Measurements from ENCODE around the gene EXOSC7.
A peak's percentile ranks its signal among the peaks of the same experiment; 100 is the strongest.

Gene EXOSC7

DNA sequence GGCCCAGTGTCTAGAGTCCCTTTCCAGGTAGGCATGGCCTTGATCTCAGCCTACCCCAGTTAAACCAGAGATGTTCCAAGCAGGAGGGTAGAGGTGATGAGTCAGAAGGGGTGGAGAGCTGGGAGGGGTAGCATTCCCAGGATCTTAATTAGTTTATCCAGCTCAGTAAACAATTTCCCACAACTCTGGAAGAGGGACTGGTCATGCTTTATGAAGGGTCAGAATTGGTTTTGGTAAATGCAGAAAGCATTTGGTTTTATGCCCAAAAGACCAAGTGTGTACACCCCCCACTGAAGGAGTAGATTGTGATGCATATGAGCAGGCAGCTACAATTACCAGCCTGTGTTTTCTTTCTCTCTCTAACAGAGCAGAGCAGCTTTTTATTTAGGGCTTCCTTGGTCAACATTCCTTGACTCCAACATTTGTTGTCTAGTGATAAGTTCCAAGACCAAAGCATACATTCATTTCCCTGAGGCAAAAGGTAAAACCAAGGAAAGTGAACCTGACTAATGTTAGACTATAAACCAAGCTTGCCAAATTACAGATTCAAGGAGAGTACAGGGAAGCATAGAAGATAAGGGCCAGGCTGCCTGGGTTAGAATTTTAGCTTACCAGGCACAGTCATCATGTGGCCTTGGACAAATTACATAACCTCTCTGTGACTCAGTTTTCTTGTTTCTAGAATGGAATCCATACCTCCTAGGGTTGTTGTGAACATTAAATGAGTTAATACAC, 17.6 kb downstream of the EXOSC7 start:
- FAIRE-seq: no peak

DNA sequence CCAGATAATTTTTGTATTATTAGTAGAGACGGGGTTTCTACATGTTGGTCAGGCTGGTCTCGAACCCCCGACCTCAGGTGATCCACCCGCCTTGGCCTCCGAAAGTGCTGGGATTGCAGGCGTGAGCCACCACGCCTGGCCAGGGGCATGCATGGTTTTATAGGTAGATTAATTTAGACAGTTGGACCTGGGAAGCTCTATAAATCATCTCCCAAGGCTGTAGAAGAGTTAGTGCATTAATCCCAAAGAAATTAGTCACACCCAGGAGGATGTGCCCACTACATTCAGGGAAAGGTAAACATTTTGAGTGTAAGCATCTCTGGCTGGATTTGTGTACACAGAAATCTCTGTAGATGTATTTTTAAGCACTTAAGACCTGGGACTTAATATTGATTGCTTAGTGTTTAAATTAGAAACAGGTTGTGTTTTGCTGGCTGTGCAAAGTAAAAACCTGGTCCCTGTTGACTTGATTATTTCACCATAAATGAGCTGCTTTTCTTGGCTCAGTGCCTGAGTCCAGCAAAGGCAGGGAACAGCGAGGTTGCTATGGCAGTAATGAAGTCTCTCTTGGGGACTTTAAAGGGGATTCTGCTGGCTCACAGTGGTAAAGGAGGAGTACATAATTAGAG, 19.2 kb downstream of the EXOSC7 start:
- FAIRE-seq: peak; percentile 100

DNA sequence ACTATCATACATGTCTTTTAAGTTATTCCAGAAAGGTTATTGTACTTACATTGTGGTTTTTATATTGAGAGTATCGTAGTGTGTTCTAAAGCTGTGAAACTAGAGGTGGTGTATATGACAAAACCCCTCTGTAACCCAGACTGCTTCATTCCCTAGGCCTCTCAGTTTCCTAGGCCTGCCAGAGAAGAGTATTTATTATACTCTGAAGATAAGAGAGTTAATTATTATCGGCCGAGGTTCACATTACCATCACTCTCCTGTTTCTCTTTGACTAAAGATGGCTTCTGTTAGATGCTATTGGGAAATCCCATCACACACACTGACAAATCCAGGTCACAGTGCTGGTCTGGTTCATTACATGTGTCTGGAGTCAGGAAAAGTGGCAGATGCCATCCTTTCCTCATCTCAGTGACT, 20.5 kb downstream of the EXOSC7 start:
- no peak for FAIRE-seq

DNA sequence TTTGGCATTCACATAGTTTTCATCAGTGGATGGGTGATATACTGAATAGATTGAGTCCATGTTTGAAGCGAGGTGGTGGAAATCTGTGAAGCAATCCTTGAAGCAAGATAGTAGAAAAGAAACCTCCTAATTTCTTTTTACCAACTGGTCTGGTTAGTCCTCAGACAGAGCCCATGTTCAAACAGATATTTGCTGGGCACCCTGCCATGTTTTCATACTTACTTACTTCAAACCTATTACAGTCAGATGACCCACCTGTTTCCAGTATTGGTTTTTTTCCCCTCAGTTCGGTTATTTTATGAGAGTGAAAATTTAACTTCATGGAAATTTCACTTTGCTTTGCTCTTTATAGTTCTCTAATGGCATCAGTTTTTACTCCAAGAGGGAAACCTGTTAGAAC, 23.7 kb downstream of the EXOSC7 start:
- peak; percentile 91 for FAIRE-seq

DNA sequence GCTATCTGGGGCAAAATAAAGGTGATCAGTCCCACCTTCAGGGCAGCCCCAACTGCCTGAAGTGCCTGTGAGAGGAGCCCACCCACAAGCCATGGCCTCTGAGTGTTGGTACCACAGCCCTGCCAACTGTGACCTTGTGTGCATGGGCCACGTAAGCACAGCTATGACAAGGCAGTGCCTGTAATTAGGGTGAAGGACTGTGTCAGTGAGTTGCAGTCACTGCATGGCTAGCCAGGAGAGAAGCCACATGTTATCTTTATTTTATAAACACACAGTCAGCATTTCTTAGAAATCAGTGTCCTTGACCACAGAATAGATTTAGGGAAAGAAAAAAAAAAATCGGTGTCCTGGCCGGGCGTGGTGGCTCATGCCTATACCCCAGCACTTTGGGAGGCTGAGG, 24.8 kb downstream of the EXOSC7 start:
- FAIRE-seq: no peak

DNA sequence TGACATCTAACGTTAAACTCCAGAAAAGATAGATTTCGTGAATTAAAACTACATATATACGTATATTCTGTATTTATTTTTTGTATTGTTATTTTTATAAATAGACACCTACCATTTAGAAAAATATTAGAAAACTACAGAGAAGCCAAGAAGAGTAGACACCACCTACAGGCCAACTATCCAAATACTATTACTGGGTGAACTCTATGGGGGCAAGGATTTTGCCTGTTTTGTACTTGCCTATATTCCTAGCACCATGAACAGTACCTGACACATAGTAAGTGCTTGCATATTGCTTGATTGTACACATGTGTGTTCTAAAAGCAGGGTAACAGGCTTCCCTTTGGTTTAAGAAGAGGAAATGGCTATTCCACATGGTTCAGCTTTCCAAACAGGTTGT, 25.7 kb downstream of the EXOSC7 start:
- no peak for FAIRE-seq

DNA sequence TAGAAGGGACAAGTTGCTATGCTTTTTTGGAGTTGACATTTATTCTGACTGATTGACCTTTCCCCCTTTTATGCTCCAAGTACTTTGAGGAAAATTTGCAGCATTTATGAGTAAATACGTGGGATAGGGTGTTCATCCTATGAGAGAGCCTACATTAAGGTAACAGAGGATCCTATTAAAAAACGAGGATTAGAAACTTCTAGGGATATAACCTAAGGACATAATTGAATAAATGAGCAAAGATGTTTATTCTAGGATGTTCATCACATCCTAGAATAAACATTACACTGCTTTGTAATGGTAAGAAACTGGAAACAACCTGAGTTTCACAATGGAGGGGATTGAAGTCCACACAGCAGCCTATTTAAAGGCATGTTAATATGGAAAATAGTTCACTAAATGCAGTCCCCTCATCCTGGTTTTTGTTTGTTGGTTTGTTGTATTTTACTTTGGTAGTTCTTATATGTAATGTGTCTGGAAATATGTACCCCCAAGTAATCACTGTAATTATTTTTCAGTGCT, 26.2 kb downstream of the EXOSC7 start:
- no peak for FAIRE-seq

DNA sequence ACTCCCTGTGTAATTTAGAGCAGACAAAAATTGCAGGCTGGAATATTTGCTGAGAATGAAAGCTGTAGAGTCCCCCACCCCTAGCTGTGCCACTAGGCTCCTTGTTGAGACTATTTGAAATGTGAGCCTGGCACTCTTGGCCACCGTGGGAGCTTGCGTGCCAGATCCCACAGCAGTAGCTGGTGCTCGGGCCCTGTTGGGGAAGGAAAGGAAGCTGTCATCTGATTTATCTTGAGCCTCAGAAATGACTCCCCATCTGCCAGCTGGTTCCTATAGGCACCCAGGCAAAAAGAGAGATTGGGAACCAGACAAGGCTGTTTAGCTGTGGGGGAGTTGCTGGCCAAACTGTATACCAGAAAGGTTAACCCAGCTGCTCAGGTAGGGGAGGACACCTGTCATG, 26.7 kb downstream of the EXOSC7 start:
- no peak for FAIRE-seq

DNA sequence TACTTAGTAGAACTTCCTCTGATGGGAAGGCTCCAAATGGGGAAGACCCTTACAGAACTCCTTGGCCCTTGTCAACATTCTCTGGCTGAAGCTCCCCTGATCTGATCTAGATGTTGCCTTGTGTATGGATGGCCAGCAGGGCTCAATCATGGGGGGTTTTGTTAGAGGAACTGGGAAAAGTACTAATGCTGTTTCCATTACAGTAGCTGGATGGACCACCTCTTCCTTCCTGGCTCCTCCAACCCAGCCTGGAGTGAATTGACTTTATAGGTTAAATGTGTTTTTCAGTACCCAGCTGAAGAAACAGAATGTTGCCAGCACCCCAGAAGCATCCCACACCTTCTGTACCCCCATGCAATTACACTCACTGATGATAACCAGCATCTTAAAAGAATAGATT, 27.4 kb downstream of the EXOSC7 start:
- no peak for FAIRE-seq

DNA sequence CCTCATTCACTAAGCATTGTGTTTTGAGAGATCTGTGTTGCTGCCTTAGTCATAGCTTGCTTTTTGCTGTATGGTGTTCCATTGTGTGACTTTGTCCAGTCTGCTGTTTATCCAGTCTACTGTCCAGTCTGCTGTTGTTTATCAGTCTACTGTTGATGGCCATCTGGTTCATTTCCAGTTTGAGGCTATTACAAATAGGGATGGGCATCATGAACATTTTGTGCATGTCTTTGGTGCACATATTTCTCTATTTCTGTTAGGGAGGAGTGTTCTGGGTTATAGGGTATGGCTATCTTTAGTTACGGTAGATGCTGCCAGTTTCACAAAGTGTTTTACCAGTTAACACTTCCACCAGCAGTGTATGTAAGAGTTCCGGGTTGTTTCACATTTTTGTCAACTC, 27.8 kb downstream of the EXOSC7 start:
- no peak for FAIRE-seq

DNA sequence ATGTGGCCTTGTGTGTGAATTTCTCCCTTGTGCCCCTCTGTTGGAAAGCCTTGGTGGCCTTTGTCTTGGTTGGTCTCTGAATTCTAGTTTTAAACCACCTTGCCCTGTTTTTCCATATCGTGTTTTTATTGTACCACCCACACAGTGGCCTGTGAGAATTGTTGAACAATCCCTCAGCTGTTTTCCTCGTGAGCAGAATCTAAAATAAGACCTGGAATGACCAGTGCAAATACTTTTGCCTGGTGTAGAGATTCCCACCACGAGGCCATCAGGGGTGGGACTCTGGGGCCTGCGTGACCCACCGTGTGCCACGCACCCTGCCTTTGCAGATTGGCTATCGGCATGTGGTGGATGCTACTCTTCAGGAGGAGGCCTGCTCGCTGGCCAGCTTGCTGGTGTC, 31.0 kb downstream of the EXOSC7 start:
- FAIRE-seq: no peak

DNA sequence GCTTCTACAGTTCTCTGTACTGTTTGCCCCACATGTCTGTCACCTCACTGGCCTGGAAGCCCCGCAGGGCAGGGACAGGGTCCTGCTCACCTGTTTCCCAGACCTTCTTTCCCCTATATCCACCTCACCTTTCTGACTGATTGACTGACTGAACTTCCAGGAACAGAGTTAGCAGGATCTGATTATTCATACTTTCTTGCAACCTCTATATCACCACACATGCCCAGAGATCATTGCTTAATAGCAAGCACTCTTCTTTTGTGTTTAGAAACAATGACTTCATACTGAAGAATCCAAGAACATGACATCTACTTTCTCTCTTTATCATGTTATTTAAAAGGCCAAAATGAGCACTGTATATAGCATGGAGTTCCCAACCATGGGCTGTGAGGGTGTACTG, 32.1 kb downstream of the EXOSC7 start:
- FAIRE-seq: no peak

DNA sequence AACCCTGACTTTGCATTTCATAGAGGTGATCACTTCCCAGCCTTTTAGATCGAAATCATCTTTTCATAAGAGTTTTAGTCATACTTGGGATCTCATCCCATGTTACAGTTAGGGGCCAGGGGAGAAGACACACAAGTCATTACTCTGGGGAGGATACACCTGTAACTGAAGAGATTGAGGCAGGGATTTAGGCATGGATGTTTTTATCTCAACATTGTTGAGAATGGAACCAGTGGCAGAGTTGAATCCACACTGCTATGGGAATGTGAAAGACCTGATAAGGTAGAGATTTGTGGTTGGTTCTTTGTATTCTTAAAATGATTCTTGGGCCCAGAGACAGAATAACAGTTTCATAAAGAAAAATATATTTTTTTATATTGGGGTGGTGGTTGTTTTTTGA, 33.8 kb downstream of the EXOSC7 start:
- FAIRE-seq: no peak

DNA sequence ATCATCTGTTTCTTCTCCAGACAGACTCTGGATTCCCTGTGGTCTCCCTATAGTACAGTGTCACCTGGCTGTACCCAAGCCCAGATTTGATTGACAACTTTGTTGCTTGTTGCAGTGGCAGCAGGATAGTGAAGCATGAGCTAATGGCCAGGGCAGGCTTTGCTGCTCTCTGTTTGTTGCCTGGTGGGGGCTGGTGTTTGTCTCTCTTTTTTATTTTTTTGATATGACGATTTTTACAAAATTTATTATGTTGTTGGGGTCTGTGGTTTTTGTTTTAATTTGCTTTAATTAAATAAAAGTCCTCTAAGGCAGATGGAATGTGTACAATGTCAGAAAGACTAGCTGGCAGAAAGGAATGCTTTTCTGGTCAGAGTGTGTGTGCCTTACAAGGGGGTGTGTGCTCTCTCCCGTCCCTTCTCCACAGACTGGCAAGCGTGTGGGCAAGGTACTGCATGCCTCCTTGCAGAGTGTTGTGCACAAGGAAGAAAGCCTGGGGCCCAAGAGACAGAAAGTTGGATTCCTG, 34.8 kb downstream of the EXOSC7 start:
- no peak for FAIRE-seq

DNA sequence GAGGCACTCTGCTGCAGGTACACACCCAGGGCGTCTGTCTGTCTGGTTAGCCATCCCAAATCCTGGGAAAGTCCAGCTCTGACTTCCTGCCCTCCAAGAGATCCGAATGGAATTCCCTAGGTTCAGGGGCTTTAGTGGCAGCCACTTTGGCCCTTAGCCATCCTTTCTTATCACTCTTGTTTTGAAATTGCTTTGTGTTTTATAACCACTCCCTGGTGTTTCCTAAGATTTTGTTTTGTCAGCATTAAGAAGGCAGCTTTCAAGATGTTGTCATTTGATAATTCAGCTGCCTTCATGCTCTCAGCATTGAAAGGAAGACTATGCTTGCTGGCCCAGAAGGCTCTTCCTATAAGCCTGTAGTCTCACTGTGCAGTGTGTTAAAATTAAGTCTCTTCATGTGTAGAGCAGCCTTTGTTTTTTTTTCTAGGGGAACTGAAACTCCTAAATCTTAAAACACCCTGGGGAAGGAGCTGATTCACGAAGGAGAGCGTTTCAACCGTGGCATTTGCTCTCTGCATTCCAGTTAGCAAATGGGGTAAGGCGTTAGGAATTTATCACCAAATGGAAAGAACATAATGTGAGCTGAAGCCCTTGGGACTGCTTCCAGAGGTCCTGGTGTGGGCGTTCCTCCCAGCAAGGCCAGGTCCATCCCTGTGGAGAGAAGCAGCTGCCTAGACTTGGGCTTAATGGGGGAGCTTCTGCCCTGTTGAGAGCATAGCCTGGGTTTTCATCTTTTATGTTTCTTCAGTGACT, 35.9 kb downstream of the EXOSC7 start:
- no peak for FAIRE-seq

DNA sequence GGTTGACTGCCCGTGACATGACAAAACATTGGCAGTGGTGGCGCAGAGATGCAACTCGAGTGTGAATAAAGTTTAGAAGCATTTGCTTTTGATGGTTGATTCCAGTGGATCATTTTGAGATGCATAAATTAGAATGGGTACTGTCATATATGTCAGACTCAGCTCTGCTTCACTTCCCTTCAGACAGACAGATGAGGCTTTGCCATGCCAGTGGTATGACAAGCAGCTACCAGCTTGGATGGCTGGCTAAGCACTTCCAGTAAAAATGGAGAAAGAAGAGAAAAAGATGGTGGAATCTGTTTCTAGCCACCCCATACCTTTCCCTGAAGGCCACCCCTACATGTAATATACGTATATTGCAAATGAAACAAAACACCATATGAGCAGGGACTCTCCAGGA, 36.5 kb downstream of the EXOSC7 start:
- no peak for FAIRE-seq

DNA sequence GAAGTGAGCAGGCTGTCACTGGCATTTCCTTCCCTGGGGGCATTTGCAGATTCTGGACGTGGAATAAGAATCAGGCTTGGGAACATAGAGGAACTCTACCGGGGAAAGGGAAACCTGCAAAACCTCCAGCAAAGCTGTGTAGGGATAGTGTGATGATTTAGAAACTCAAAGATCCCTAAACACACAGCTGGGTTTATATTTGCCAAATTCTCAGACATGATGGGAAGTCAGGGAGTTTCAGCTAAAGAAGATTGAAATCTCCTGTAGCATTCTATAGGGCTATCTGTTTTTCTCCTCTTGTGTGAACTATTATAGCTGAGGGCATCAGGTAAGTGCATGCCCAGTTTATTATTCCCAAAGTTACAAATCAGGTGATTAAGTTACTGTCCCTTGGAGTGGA, 40.9 kb downstream of the EXOSC7 start:
- FAIRE-seq: no peak

DNA sequence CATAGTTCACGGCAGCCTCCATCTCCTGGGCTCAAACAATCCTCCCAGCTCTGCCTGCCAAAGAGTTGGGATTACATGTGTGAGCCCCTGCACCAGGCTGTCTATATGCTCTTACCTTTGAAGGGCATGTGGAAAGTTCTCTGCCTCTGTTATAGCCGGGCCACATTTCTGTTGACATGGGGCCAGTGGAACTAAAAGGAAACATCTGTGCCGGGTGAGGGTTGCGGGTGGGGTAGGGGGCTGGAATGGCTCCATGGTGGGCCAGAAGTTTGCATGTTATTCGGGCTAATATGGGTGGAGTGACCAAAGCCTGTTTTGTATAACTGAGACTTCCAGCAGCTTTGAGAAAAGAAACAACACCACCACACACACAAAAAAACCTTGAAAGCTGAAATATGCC, 41.8 kb downstream of the EXOSC7 start:
- no peak for FAIRE-seq

DNA sequence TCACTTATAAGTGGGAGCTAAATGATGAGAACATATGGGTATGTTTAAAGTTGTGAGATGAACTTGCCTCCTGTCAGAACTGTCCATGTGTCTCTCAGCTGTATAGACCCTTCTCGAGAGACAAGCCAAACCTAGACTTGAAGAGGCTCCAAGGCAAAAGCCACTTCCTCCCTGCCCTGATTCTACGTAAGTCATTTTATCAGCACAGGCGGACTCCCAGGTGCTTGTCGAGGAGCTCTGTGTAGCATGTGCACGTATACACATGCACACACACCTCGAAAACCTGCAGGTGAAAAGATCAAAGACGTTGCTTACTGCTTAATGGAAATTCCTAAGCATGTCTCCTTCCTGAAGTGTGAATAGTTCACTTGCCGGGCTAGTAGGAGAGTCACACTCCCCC, 44.5 kb downstream of the EXOSC7 start:
- FAIRE-seq: no peak

DNA sequence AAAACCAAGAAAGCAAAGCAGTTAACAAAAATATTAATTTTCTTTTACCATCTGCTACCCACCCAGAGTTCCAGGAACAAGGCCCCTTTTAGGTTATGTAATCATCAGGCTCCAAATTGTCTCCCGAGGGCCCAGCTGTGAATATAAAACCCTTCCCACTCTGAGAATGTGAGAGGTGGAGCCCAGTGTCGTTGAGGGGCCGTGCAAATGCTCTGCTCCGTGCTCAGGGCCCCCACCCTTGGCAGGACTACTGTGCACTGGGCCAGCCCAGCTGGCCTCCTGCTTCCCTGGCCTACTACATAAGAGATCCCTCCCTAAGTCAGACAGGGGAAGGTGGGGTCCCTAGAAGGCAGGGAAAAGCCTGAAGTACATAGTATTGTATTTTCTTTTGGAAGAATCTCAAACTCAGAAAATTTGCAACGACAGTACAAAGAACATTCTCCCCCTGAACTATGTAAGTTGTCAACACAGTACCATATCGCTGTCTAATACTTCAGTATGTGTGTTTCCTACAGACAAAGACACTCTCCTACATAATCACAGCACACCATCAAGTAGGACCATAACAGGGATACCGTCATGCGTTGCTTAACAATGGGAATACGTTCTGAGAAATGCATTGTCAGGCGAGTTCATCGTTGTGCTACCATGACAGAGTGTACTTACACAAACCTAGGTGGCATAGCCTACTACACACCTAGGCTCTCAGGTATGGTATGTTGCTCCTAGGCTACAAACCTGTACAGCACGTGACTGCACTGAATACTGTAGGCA, 45.7 kb downstream of the EXOSC7 start:
- no peak for FAIRE-seq

DNA sequence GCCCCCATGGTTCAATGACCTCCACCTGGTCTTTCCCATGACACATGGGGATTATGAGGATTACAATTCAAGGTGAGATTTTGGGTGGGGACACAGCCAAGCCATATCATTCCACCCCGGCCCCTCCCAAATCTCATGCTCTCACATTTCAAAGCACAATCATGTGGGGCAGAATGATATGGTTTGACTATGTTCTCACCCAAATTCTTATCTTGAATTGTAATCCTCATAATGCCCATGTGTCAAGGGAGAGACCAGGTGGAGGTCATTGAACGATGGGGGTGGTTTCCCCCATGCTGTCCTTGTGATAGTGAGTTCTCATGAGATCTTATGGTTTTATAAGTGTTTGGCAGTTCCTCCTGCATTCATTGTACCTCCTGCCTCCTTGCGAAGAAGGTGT, 47.6 kb downstream of the EXOSC7 start:
- no peak for FAIRE-seq

DNA sequence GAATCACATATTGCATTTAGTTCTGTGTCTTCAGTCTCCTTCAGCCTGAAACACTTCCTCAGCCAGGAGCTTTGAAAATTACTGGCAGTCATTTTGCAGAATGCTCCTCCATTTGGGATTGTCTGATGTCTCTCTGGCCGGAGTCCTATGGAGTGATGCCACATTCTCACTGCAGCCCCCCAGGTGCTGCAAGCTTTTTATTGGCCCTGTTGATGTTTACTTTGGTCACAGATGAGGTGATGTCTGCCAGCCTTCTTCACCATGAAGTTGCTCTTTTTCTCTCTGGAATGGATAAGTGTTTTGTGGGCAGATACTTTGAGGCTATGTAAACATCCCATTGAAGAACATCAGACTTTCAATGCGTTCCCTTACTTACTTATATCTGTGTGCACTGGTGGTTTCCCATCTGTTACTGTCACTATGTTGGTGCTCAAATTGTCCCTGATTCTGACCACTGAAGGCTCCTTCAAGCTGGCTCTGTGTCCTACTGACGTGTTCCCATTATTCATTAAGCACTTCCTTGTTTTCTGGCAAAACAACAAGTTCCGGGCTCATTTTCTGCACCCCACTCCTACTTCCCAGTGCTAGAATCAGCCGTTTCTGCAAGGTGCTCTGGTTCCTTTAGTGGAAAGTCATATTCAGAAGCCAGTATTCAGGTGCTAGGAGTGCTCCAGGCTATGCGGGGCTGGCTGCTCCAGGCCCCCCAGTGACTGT, 48.7 kb downstream of the EXOSC7 start:
- no peak for FAIRE-seq

Data from islet of Langerhans (tissue), 1 donor.